ENCODE data around the gene A4GALT. TPM values are rescaled to one million over a fixed set of nuclear protein-coding genes. Genes with fewer than 3 reads are reported as not detected.
"Not testable (repeated sequence)": the region's sequence is repeated elsewhere in the genome, so short reads cannot be mapped to it uniquely, and the experiment has no call there.

Gene A4GALT
- total and polyA plus RNA-seq, 8 donors = 2.7 to 13.2 (median 4.7) TPM

- no peaks in the 10 kb centered on the region for H3K36me3 ChIP-seq
- DNase-seq = no peak
Measured at GRCh38 chr22:42760806-42761565, 40.3 kb upstream of the A4GALT start.

GRCh38 chr22:42758931-42759629, 38.4 kb upstream of the A4GALT start:
- no peak for DNase-seq
- Histone ChIP-seq H3K9me3 (no peaks in the 10 kb centered on the region), H3K27me3 (no peaks in the 10 kb centered on the region), H3K27ac (no peak overlapping the region), H3K36me3 (no peaks in the 10 kb centered on the region), H3K4me1 (no peaks in the 10 kb centered on the region), H3K4me3 (no peak overlapping the region)
- FAIRE-seq = no peak
- TF ChIP-seq CTCF (IDR thresholded peaks at IDR 0.05) = no peak
- ATAC-seq = no peak
- 82 to 85% methylated on average over 23 of the region's 23 CpGs for WGBS, 2 donors
- intact Hi-C loops (cut with DNase I) = no loop called here

More at GRCh38 chr22:42760806-42761565, 40.3 kb upstream of the A4GALT start:
- WGBS, 2 donors = 78 to 82% methylated on average over 18 of the region's 18 CpGs
- no peak for ATAC-seq
- no peak for FAIRE-seq
- Histone ChIP-seq H3K4me3 (no peak overlapping the region), H3K9me3 (no peaks in the 10 kb centered on the region), H3K27me3 (no peaks in the 10 kb centered on the region), H3K27ac (no peak overlapping the region), H3K4me1 (no peaks in the 10 kb centered on the region)
- TF ChIP-seq CTCF (IDR thresholded peaks at IDR 0.05) = no peak
- intact Hi-C loops (cut with DNase I) = no loop called here

- H3K4me3 ChIP-seq; H3K9me3 ChIP-seq; H3K27me3 ChIP-seq; intact Hi-C loops (cut with DNase I); H3K4me1 ChIP-seq; H3K27ac ChIP-seq; DNase-seq; H3K36me3 ChIP-seq; FAIRE-seq: not testable (repeated sequence)
- WGBS, 2 donors = 77 to 80% methylated on average over 5 of the region's 5 CpGs
- ATAC-seq = peak in 3 of 4 donors; percentile 41 to 50 (median 44)
Measured at GRCh38 chr22:42755553-42755952, 34.9 kb upstream of the A4GALT start.

- intact Hi-C loops (cut with DNase I) = not testable (repeated sequence)
- WGBS, 2 donors = 77 to 79% methylated on average over 15 of the region's 16 CpGs
Measured at GRCh38 chr22:42755121-42755520, 34.5 kb upstream of the A4GALT start.

GRCh38 chr22:42754658-42755057, 34.0 kb upstream of the A4GALT start:
- Histone ChIP-seq H3K36me3 (no peaks in the 10 kb centered on the region), H3K27me3 (no peaks in the 10 kb centered on the region), H3K27ac (peak overlapping the region in 1 of 4 donors; percentile 41), H3K9me3 (no peaks in the 10 kb centered on the region), H3K4me3 (no peak overlapping the region), H3K4me1 (no peaks in the 10 kb centered on the region)
- peak in 2 of 6 donors; percentile 50 to 56 for DNase-seq
- no peak for FAIRE-seq
- no peak for TF ChIP-seq CTCF (IDR thresholded peaks at IDR 0.05)
- intact Hi-C loops (cut with DNase I) = no loop called here
- 14 to 16% methylated on average over 6 of the region's 6 CpGs for WGBS, 2 donors
- ATAC-seq = peak; percentile 84 to 91 (median 87)

More at GRCh38 chr22:42755121-42755520, 34.5 kb upstream of the A4GALT start:
- DNase-seq, H3K4me1 ChIP-seq, H3K36me3 ChIP-seq, H3K4me3 ChIP-seq, H3K9me3 ChIP-seq, ATAC-seq, FAIRE-seq, H3K27me3 ChIP-seq: not testable (repeated sequence)
- peak overlapping the region in 1 of 4 donors; percentile 41 for H3K27ac ChIP-seq

Data from pancreas (tissue), 10 donors.